Mesenteric fat pad (tissue), 1 donor: ENCODE data around the gene CLBA1. TPM values are rescaled to one million over a fixed set of nuclear protein-coding genes. Genes with fewer than 3 reads are reported as not detected.
"Not testable (repeated sequence)": the region's sequence is repeated elsewhere in the genome, so short reads cannot be mapped to it uniquely, and the experiment has no call there.

ENCODE experiments used
- DNase-seq: peaks from one replicate; pipeline ENCODE4 v3.0.0-alpha.2; 2020; ENCODE audit warnings: low spot score
- total RNA-seq: library from RNA; stranded (reverse); fragmentation: NEBNext Ultra II Directional; extraction: Animal tissue kit (Norgen Biotek cat#: 25700); gene quantifications from one replicate; pipeline ENCODE4 v1.2.1, GENCODE V29; 2021
- donor health status: DM: yes; HTN: yes; CAD: no.

The CLBA1 gene
- total RNA-seq, 1 donor from 2014 or later = 2.8 TPM

- DNase-seq = no peak
Measured at GRCh38 chr14:105022276-105022670, 36.7 kb downstream of the CLBA1 start.

GRCh38 chr14:105023144-105023543 lies 37.6 kb downstream of the CLBA1 start:
- DNase-seq = no peak

GRCh38 chr14:105023791-105024480 lies 38.3 kb downstream of the CLBA1 start:
- no peak for DNase-seq

- DNase-seq = no peak
Measured at GRCh38 chr14:105025429-105025828, 39.8 kb downstream of the CLBA1 start.

- no peak for DNase-seq
Measured at GRCh38 chr14:105026033-105026785, 40.6 kb downstream of the CLBA1 start.

- DNase-seq = no peak
Measured at GRCh38 chr14:105026802-105027563, 41.4 kb downstream of the CLBA1 start.

- DNase-seq = not testable (repeated sequence)
Measured at GRCh38 chr14:105027718-105028117, 42.1 kb downstream of the CLBA1 start.

- DNase-seq = no peak
Measured at GRCh38 chr14:105028251-105028927, 42.8 kb downstream of the CLBA1 start.

GRCh38 chr14:105029402-105029801 lies 43.8 kb downstream of the CLBA1 start:
- DNase-seq = no peak

- DNase-seq = no peak
Measured at GRCh38 chr14:105030194-105030593, 44.6 kb downstream of the CLBA1 start.

GRCh38 chr14:105030836-105031396 lies 45.3 kb downstream of the CLBA1 start:
- DNase-seq = no peak

- DNase-seq = not testable (repeated sequence)
Measured at GRCh38 chr14:105032451-105032901, 46.9 kb downstream of the CLBA1 start.

- DNase-seq = not testable (repeated sequence)
Measured at GRCh38 chr14:105033412-105033900, 47.9 kb downstream of the CLBA1 start.

- no peak for DNase-seq
Measured at GRCh38 chr14:105034315-105035039, 48.9 kb downstream of the CLBA1 start.

GRCh38 chr14:105035616-105036015 lies 50.0 kb downstream of the CLBA1 start:
- DNase-seq = not testable (repeated sequence)

GRCh38 chr14:105039458-105040205 lies 54.0 kb downstream of the CLBA1 start:
- DNase-seq = no peak

- DNase-seq = no peak
Measured at GRCh38 chr14:105041841-105042765, 56.5 kb downstream of the CLBA1 start.

- DNase-seq = no peak
Measured at GRCh38 chr14:105042813-105043212, 57.2 kb downstream of the CLBA1 start.
